ENCODE results near the gene CCDC12. TPM values are rescaled to one million over a fixed set of nuclear protein-coding genes. Genes with fewer than 3 reads are reported as not detected.

CCDC12 gene
- total and polyA plus RNA-seq, 7 donors = 33.1 to 80.9 (median 41.0) TPM

- Histone ChIP-seq H3K4me3 (no peak overlapping the region), H3K27me3 (peaks cover 4 to 12% (median 4%) of the 10 kb centered on the region in 3 donors), H3K9me3 (no peaks in the 10 kb centered on the region), H3K27ac (peak overlapping the region in 3 of 4 donors; percentile 17 to 59 (median 43)), H3K4me1 (peaks cover 0 to 25% (median 21%) of the 10 kb centered on the region in 4 donors), H3K36me3 (no peaks in the 10 kb centered on the region)
- no peak for DNase-seq
- no peak for TF ChIP-seq POLR2AphosphoS5 (IDR thresholded peaks at IDR 0.05)
- no peak for TF ChIP-seq CTCF (IDR thresholded peaks at IDR 0.05)
- TF ChIP-seq POLR2A (IDR thresholded peaks at IDR 0.05) = no peak
- TF ChIP-seq EP300 (IDR thresholded peaks at IDR 0.05) = no peak
- WGBS, 2 donors = 55 to 76% methylated on average over 6 of the region's 6 CpGs
- intact Hi-C loops (cut with DNase I) = loop anchor here (5.0 kb wide), 1 partner anchor 46 kb away; no protein-coding TSS in a partner anchor
Measured at GRCh38 chr3:46893146-46893748, 83.3 kb downstream of the CCDC12 start.

- peak overlapping the region; percentile 2 to 53 (median 43) for H3K4me3 ChIP-seq
- no peak for TF ChIP-seq CTCF (IDR thresholded peaks at IDR 0.05)
- no peak for TF ChIP-seq POLR2A (IDR thresholded peaks at IDR 0.05)
- TF ChIP-seq POLR2AphosphoS5 (IDR thresholded peaks at IDR 0.05) = peak in 3 of 4 donors; percentile 20 to 65 (median 23)
- TF ChIP-seq EP300 (IDR thresholded peaks at IDR 0.05) = no peak
- WGBS, 2 donors = 5 to 8% methylated on average over 58 of the region's 58 CpGs
- no peaks in the 10 kb centered on the region for H3K9me3 ChIP-seq
- DNase-seq = peak; percentile 90
- peaks cover 0 to 4% (median 0%) of the 10 kb centered on the region in 3 donors for H3K27me3 ChIP-seq
- H3K36me3 ChIP-seq = no peaks in the 10 kb centered on the region
- peaks cover 0 to 24% (median 19%) of the 10 kb centered on the region in 4 donors for H3K4me1 ChIP-seq
- intact Hi-C loops (cut with DNase I) = loop anchor here (5.0 kb wide), 1 partner anchor 45 kb away; no protein-coding TSS in a partner anchor
- H3K27ac ChIP-seq = peak overlapping the region in 3 of 4 donors; percentile 17 to 59 (median 52)
Measured at GRCh38 chr3:46892285-46893145, 84.0 kb downstream of the CCDC12 start.

- no peaks in the 10 kb centered on the region for H3K9me3 ChIP-seq
- intact Hi-C loops (cut with DNase I) = loop anchor here (5.0 kb wide), 1 partner anchor 44 kb away; no protein-coding TSS in a partner anchor
- no peak for DNase-seq
- peaks cover 0 to 24% (median 19%) of the 10 kb centered on the region in 4 donors for H3K4me1 ChIP-seq
- WGBS, 2 donors = 87 to 89% methylated on average over 3 of the region's 3 CpGs
- no peak overlapping the region for H3K4me3 ChIP-seq
- TF ChIP-seq CTCF (IDR thresholded peaks at IDR 0.05) (no peak), POLR2A (IDR thresholded peaks at IDR 0.05) (no peak), EP300 (IDR thresholded peaks at IDR 0.05) (no peak), POLR2AphosphoS5 (IDR thresholded peaks at IDR 0.05) (no peak)
- no peak overlapping the region for H3K27ac ChIP-seq
- no peaks in the 10 kb centered on the region for H3K36me3 ChIP-seq
- no peaks in the 10 kb centered on the region for H3K27me3 ChIP-seq
Measured at GRCh38 chr3:46891132-46891531, 85.4 kb downstream of the CCDC12 start.

GRCh38 chr3:46890132-46890531, 86.4 kb downstream of the CCDC12 start:
- Histone ChIP-seq H3K4me1 (peaks cover 0 to 24% (median 19%) of the 10 kb centered on the region in 4 donors), H3K27ac (no peak overlapping the region), H3K36me3 (no peaks in the 10 kb centered on the region), H3K4me3 (no peak overlapping the region), H3K27me3 (no peaks in the 10 kb centered on the region), H3K9me3 (no peaks in the 10 kb centered on the region)
- DNase-seq = no peak
- WGBS, 2 donors = 91 to 97% methylated on average over 1 of the region's 1 CpG
- intact Hi-C loops (cut with DNase I) = loop anchor here (5.0 kb wide), 1 partner anchor 43 kb away; no protein-coding TSS in a partner anchor
- no peak for TF ChIP-seq EP300 (IDR thresholded peaks at IDR 0.05)
- no peak for TF ChIP-seq POLR2AphosphoS5 (IDR thresholded peaks at IDR 0.05)

Data from sigmoid colon (tissue), 7 donors.